ENCODE measurements around the gene GPR68.

DNA sequence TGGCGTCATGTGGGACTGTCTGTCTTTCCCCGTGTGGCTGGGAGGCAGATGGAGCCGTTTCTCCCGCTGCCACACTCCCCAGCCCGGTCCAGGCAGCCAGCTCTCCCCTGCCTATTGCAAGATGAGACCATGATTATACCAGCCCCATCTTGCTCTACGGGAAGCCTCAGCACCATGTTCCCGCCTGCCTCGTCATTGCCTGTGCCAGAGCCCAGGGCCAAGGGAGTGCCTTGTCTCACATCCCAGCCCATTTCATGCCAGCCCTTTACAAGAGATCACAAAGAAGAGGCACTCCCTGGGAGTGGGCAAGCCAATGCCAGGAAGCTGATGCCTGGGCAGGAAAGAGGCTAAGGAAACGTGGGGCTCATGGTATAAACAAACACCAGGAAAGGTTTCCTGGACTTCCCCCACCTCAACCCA lies 23.9 kb downstream of the GPR68 start:
- TF ChIP-seq, protein P1, sequence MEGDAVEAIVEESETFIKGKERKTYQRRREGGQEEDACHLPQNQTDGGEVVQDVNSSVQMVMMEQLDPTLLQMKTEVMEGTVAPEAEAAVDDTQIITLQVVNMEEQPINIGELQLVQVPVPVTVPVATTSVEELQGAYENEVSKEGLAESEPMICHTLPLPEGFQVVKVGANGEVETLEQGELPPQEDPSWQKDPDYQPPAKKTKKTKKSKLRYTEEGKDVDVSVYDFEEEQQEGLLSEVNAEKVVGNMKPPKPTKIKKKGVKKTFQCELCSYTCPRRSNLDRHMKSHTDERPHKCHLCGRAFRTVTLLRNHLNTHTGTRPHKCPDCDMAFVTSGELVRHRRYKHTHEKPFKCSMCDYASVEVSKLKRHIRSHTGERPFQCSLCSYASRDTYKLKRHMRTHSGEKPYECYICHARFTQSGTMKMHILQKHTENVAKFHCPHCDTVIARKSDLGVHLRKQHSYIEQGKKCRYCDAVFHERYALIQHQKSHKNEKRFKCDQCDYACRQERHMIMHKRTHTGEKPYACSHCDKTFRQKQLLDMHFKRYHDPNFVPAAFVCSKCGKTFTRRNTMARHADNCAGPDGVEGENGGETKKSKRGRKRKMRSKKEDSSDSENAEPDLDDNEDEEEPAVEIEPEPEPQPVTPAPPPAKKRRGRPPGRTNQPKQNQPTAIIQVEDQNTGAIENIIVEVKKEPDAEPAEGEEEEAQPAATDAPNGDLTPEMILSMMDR (IDR thresholded peaks at IDR 0.05): no peak
- TF ChIP-seq EP300 (IDR thresholded peaks at IDR 0.05): no peak

Measured in suprapubic skin (tissue), 3 donors.